ENCODE data around the gene TMEM176B.
"Not testable (repeated sequence)": the region's sequence is repeated elsewhere in the genome, so short reads cannot be mapped to it uniquely, and the experiment has no call there.

TMEM176B gene

DNA sequence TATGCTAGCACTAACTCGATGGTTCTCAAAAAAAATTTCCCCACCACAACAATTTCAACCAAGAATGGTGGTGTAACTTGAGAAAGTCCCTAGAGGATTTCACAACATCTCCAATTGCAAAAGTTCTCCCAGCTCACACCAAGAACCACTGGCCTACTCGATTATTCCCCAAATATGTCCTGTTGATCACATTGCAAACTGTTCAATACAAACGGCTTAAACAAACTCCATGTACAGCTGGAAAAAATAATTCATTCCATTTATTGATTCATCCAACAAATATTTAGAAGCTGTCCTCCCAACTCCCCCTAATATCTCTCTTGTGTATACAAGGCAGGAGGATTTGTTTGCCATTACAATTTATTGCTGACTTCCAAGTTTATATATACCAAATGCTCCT lies 19.1 kb downstream of the TMEM176B start:
- TF ChIP-seq, protein P1, sequence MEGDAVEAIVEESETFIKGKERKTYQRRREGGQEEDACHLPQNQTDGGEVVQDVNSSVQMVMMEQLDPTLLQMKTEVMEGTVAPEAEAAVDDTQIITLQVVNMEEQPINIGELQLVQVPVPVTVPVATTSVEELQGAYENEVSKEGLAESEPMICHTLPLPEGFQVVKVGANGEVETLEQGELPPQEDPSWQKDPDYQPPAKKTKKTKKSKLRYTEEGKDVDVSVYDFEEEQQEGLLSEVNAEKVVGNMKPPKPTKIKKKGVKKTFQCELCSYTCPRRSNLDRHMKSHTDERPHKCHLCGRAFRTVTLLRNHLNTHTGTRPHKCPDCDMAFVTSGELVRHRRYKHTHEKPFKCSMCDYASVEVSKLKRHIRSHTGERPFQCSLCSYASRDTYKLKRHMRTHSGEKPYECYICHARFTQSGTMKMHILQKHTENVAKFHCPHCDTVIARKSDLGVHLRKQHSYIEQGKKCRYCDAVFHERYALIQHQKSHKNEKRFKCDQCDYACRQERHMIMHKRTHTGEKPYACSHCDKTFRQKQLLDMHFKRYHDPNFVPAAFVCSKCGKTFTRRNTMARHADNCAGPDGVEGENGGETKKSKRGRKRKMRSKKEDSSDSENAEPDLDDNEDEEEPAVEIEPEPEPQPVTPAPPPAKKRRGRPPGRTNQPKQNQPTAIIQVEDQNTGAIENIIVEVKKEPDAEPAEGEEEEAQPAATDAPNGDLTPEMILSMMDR (conservative IDR thresholded peaks at IDR 0.05; ENCODE audit: low read length): no peak
- DNase-seq (ENCODE audit: low read depth): peak; percentile 88
- H3K4me3 ChIP-seq (ENCODE audit: low read length): no peak overlapping the region

- H3K4me3 ChIP-seq (ENCODE audit: low read length): no peak overlapping the region
- DNase-seq (ENCODE audit: low read depth): no peak
- TF ChIP-seq, protein P1 (conservative IDR thresholded peaks at IDR 0.05; ENCODE audit: low read length): no peak
Measured at GRCh38 chr7:150780292-150780691, 19.9 kb downstream of the TMEM176B start.

- H3K4me3 ChIP-seq (ENCODE audit: low read length): no peak overlapping the region
- DNase-seq (ENCODE audit: low read depth): peak; percentile 67
- TF ChIP-seq, protein P1 (conservative IDR thresholded peaks at IDR 0.05; ENCODE audit: low read length): peak; percentile 93
Measured at GRCh38 chr7:150778738-150779301, 21.3 kb downstream of the TMEM176B start.

DNA sequence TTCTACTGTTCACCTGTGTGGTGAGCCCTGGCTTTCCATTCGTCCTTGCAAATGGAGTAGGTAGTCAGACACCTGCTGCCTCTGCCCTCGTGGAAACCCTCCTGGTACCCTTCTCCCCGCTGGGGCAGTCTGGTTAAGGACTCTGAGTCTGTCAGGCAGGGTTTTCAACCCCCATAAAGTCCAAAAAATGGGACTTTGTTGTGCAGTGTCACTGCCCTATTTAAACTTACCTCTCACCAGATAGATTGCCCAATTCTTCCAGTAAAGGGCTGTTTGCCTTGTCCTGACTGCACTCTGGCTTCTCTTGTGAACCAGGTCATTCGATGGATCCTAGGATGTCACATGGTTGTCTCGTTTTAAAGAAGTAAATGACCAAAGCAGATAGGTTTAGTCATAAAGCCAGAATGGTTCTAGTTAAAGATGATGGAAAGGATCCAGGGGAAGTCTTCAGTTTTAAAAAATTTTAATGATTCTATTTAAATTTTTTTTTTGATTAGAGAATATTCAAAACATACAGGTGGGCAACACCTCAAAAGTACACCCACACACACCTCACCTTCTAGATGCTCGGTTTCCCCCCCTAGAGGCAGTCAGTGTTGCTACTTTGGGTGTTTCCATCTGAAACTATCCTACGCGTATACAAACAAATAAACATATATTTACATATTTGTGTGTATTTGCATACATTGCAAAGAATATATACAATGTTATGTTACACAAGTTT lies 22.0 kb downstream of the TMEM176B start:
- no peak overlapping the region for H3K4me3 ChIP-seq (ENCODE audit: low read length)

DNA sequence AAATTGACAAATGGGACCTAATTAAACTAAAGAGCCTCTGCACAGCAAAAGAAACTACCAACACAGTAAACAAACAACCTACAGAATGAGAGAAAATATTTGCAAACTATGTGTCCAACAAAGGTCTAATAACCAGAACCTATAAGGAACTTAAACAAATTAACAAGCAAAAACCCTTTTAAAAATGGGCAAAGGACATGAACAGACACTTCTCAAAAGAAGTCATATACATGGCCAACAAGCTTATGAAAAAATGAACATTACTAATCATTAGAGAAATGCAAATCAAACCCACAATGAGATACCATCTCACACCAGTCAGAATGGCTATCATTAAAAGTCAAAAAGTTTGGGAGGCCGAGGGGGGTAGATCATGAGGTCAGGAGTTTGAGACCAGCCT lies 26.0 kb downstream of the TMEM176B start:
- not testable (repeated sequence) for H3K4me3 ChIP-seq (ENCODE audit: low read length); DNase-seq (ENCODE audit: low read depth)

More for the DNA sequence above, 22.0 kb downstream of the TMEM176B start:
- no peak for DNase-seq (ENCODE audit: low read depth)
- TF ChIP-seq, protein P1 (conservative IDR thresholded peaks at IDR 0.05; ENCODE audit: low read length): no peak

DNA sequence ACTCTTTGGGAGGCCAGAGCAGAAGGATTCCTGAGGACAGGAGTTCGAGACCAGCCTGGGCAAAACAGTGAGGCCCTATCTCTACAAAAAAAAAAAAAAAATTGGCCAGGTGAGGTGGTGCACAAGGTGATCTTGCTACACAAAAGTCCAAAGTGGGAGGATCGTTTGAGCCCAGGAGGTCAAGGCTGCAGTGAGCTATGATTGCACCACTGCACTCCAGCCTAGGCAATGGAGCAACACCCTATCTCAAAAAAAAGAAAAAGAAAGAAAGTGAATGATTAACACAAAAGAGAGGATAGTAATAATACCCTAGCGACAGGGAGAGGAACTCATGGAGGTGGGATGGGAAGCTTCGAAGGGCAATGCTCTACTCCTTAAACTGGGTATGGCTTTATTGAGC lies 30.4 kb downstream of the TMEM176B start:
- no peak for DNase-seq (ENCODE audit: low read depth)
- H3K4me3 ChIP-seq (ENCODE audit: low read length): no peak overlapping the region
- TF ChIP-seq, protein P1 (conservative IDR thresholded peaks at IDR 0.05; ENCODE audit: low read length): no peak

DNA sequence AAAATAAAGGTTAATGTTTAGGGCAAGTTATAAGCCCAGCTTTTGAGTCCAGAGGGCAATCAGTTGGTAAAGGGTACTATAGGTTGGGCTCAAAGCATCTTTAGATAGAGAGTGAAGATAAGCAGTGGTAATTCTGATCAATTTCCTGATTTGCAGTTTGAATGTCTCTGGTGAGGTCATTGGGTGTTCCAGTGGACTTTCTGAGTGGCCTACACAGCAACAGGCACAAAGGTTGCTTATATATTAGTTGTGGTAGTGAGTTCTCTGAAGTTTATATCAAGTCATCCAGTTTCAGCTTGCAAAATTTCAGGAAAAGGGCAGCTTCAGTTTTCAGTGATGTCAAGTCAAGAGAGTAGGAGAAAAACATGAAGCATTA lies 33.8 kb downstream of the TMEM176B start:
- no peak for DNase-seq (ENCODE audit: low read depth)

More for the DNA sequence above, 33.8 kb downstream of the TMEM176B start:
- TF ChIP-seq, protein P1 (conservative IDR thresholded peaks at IDR 0.05; ENCODE audit: low read length): no peak
- no peak overlapping the region for H3K4me3 ChIP-seq (ENCODE audit: low read length)
